ENCODE measurements around the gene RER1.

GRCh38 chr1:2402420-2402819 is 10.8 kb downstream of the RER1 start:
- TF ChIP-seq EZH2 (IDR thresholded peaks at IDR 0.05) (no peak), JUND (IDR thresholded peaks at IDR 0.05) (no peak), CTCF (IDR thresholded peaks at IDR 0.05 in 2 of 3, conservative IDR thresholded peaks at IDR 0.05 in 1 of 3; ENCODE audit: borderline replicate concordance in 1 of 3, insufficient read depth in 1 of 3, low read depth in 2 of 3, low read length in 2 of 3) (no peak), MAX (IDR thresholded peaks at IDR 0.05) (no peak), RAD21 (IDR thresholded peaks at IDR 0.05; ENCODE audit: low read depth) (no peak), EGR1 (IDR thresholded peaks at IDR 0.05; ENCODE audit: low read depth) (no peak), POLR2A (IDR thresholded peaks at IDR 0.05; ENCODE audit: borderline replicate concordance, extremely low read depth, insufficient read depth, insufficient read length) (no peak), SP1 (IDR thresholded peaks at IDR 0.05; ENCODE audit: low read depth) (no peak), POLR2AphosphoS5 (IDR thresholded peaks at IDR 0.05; ENCODE audit: low read depth, low read length) (no peak), SRF (IDR thresholded peaks at IDR 0.05; ENCODE audit: low read depth) (no peak), FOSL1 (IDR thresholded peaks at IDR 0.05; ENCODE audit: low read depth) (no peak), ATF3 (IDR thresholded peaks at IDR 0.05) (no peak), ZNF274 (IDR thresholded peaks at IDR 0.05; ENCODE audit: low read depth, low read length) (no peak)
